Thyroid gland (tissue), 4 donors: ENCODE data around the gene AAGAB. TPM values are rescaled to one million over a fixed set of nuclear protein-coding genes. Genes with fewer than 3 reads are reported as not detected.

ENCODE experiments used
- DNase-seq, 2 donors: peaks; one replicate each; pipeline ENCODE4 v3.0.0-alpha.2; 2019
- H3K27ac ChIP-seq, 3 donors: fragments of 200-600 bp; sonication (generic); 1 replicate in 2 of 3; 2 replicates in 1 of 3; pipeline ENCODE4 v1.5.1; 2016 to 2019; ENCODE audit warnings: mild to moderate bottlenecking in 1 of 3, moderate library complexity in 1 of 3
- H3K27me3 ChIP-seq: fragments of 200-600 bp; sonication (generic); one replicate; pipeline ENCODE4 v1.5.1; 2019
- H3K36me3 ChIP-seq, 2 donors: fragments of 200-600 bp; sonication (generic); one replicate each; pipeline ENCODE4 v1.5.1; 2016 to 2019
- H3K4me1 ChIP-seq, 2 donors: fragments of 200-600 bp; sonication (generic); one replicate each; pipeline ENCODE4 v1.5.1; 2017 to 2019
- H3K4me3 ChIP-seq, 3 donors: fragments of 200-600 bp; sonication (generic); replicated peaks in 1 of 3; 1 replicate in 2 of 3; 2 replicates in 1 of 3; pipeline ENCODE4 v1.5.1; 2016; ENCODE audit warnings: mild to moderate bottlenecking in 1 of 3
- H3K9me3 ChIP-seq: fragments of 200-600 bp; sonication (generic); one replicate; pipeline ENCODE4 v1.5.1; 2017
- POLR2A ChIP-seq, 2 donors: fragments of 450-650 bp; IDR thresholded peaks; one replicate each; pipeline ENCODE4 v1.6.1; 2017; ENCODE audit warnings: antibody characterized with exemption in 2 of 2, mild to moderate bottlenecking in 2 of 2, moderate library complexity in 1 of 2
- WGBS, 2 donors: methylation state at CpG; one replicate each; pipeline ENCODE4 v1.1.5; 2017; 5-methylcytosine and 5-hydroxymethylcytosine counted together
- intact Hi-C: fragments of 100-400 bp; cut with DNase I; formaldehyde crosslinking; loops from one replicate; pipeline ENCODE4 v1.15.1; 2023
- total RNA-seq, 4 donors: library from RNA; depleted of rRNA; stranded (reverse); fragments of >200 nt; gene quantifications; one replicate each; pipeline ENCODE4 v1.2.3, GENCODE V29; 2016
- TF ChIP-seq, protein P1 (sequence below), 6 experiments: fragments of 200-600 bp in 3 of 6; fragments of 450-650 bp in 3 of 6; sonication (generic) in 3 of 6; IDR thresholded peaks; one replicate each; pipeline ENCODE4 v1.5.1; 2016 to 2019; ENCODE audit warnings: antibody characterized with exemption in 6 of 6, mild to moderate bottlenecking in 2 of 6, inconsistent platforms in 1 of 6, moderate library complexity in 1 of 6

The AAGAB gene
- total RNA-seq, 4 donors from 2014 or later: 53.7 to 61.9 (median 54.6) TPM

- 49 to 53% methylated on average over 9 of the region's 9 CpGs for WGBS, 2 donors
- H3K27ac ChIP-seq: peak overlapping the region; percentile 65 to 80 (median 71)
- peaks cover 25 to 42% of the 10 kb centered on the region in 2 donors for H3K4me1 ChIP-seq
- no peak overlapping the region for H3K4me3 ChIP-seq
- H3K27me3 ChIP-seq: no peaks in the 10 kb centered on the region
- peaks cover 16 to 18% of the 10 kb centered on the region in 2 donors for H3K36me3 ChIP-seq
- H3K9me3 ChIP-seq: no peaks in the 10 kb centered on the region
- TF ChIP-seq, protein P1, sequence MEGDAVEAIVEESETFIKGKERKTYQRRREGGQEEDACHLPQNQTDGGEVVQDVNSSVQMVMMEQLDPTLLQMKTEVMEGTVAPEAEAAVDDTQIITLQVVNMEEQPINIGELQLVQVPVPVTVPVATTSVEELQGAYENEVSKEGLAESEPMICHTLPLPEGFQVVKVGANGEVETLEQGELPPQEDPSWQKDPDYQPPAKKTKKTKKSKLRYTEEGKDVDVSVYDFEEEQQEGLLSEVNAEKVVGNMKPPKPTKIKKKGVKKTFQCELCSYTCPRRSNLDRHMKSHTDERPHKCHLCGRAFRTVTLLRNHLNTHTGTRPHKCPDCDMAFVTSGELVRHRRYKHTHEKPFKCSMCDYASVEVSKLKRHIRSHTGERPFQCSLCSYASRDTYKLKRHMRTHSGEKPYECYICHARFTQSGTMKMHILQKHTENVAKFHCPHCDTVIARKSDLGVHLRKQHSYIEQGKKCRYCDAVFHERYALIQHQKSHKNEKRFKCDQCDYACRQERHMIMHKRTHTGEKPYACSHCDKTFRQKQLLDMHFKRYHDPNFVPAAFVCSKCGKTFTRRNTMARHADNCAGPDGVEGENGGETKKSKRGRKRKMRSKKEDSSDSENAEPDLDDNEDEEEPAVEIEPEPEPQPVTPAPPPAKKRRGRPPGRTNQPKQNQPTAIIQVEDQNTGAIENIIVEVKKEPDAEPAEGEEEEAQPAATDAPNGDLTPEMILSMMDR (IDR thresholded peaks at IDR 0.05): no peak
- TF ChIP-seq POLR2A (IDR thresholded peaks at IDR 0.05): no peak
- intact Hi-C loops: no loop called here
- peak; percentile 88 to 89 for DNase-seq
Measured at GRCh38 chr15:67194171-67195114, 60.0 kb downstream of the AAGAB start.

GRCh38 chr15:67193223-67193990, 61.1 kb downstream of the AAGAB start:
- H3K9me3 ChIP-seq: no peaks in the 10 kb centered on the region
- no peak overlapping the region for H3K4me3 ChIP-seq
- WGBS, 2 donors: 63% methylated on average over 12 of the region's 12 CpGs
- H3K4me1 ChIP-seq: peaks cover 25 to 37% of the 10 kb centered on the region in 2 donors
- H3K27ac ChIP-seq: peak overlapping the region; percentile 58 to 80 (median 71)
- DNase-seq: no peak
- H3K27me3 ChIP-seq: no peaks in the 10 kb centered on the region
- intact Hi-C loops: no loop called here
- TF ChIP-seq POLR2A (IDR thresholded peaks at IDR 0.05): no peak
- TF ChIP-seq, protein P1 (IDR thresholded peaks at IDR 0.05): no peak
- peaks cover 18 to 20% of the 10 kb centered on the region in 2 donors for H3K36me3 ChIP-seq

DNA sequence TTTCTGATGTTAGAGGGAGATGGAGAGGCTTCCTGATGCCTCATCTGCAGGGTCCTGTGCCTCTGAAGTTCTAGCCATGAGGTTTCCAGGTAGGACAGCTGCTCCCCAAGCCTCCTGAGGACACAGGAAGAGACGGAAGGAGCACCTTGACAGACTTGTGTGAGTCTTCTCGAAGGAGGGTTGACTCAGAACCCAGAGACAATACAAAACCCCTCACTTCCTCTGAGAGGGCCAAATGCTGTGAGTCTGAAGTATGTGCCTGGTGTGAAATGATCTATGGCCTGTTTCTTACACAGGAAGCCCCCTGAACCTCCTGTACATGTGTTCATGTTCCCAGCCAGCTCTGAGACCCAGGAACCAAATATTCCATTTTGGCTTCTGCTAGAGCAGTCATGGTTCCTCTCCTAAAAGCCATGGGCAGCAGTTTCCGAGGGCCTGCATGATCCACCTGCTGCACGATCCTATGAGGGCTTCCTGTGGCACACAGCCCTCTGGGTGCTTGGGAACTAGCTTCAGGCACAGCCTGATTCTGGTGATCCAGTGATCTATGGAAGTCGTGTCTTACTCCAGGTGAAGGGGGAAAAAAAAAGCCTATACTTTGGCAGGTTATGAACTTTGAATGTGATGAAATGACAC, 62.2 kb downstream of the AAGAB start:
- H3K4me1 ChIP-seq: peaks cover 25 to 35% of the 10 kb centered on the region in 2 donors
- WGBS, 2 donors: 87 to 88% methylated on average over 5 of the region's 5 CpGs
- peaks cover 24 to 25% of the 10 kb centered on the region in 2 donors for H3K36me3 ChIP-seq
- peak overlapping the region; percentile 58 to 80 (median 71) for H3K27ac ChIP-seq
- H3K4me3 ChIP-seq: no peak overlapping the region
- no peaks in the 10 kb centered on the region for H3K27me3 ChIP-seq
- DNase-seq: no peak
- no peak for TF ChIP-seq POLR2A (IDR thresholded peaks at IDR 0.05)
- TF ChIP-seq, protein P1 (IDR thresholded peaks at IDR 0.05): no peak
- no peaks in the 10 kb centered on the region for H3K9me3 ChIP-seq
- intact Hi-C loops: no loop called here

DNA sequence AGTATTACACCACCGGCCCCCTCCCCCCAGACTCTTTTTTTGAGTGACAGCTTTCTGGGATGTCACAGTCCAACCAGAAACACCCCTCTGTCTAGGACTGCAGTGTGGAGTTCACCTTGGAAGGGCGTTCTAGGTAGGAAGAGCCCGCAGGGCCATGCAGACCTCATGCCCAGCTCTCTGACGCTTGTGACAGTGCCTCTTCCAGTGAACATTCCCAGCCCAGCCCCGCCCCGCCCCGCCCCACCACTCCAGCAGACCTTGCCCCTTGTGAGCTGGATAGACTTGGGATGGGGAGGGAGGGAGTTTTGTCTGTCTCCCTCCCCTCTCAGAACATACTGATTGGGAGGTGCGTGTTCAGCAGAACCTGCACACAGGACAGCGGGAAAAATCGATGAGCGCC, 63.6 kb downstream of the AAGAB start:
- DNase-seq: no peak
- Histone ChIP-seq H3K4me1 (peaks cover 34 to 47% of the 10 kb centered on the region in 2 donors), H3K27ac (peak overlapping the region in 2 of 3 donors; percentile 59 to 71), H3K36me3 (peaks cover 28 to 29% of the 10 kb centered on the region in 2 donors), H3K9me3 (no peaks in the 10 kb centered on the region), H3K4me3 (no peak overlapping the region), H3K27me3 (no peaks in the 10 kb centered on the region)
- intact Hi-C loops: no loop called here
- no peak for TF ChIP-seq POLR2A (IDR thresholded peaks at IDR 0.05)
- TF ChIP-seq, protein P1 (IDR thresholded peaks at IDR 0.05): no peak
- whole genome bisulfite sequencing, 2 donors: 92 to 97% methylated on average over 11 of the region's 11 CpGs
